NCI-H1105 treated with DMSO at 0.1 percent for 48 hours (cell line): ENCODE data around the gene SEC24C.
"Not testable (repeated sequence)": the region's sequence is repeated elsewhere in the genome, so short reads cannot be mapped to it uniquely, and the experiment has no call there.

ENCODE experiments used
- DNase-seq: peaks from one replicate; lab custom pipeline; 2025; lab: John Stamatoyannopoulos, UW

The SEC24C gene

DNA sequence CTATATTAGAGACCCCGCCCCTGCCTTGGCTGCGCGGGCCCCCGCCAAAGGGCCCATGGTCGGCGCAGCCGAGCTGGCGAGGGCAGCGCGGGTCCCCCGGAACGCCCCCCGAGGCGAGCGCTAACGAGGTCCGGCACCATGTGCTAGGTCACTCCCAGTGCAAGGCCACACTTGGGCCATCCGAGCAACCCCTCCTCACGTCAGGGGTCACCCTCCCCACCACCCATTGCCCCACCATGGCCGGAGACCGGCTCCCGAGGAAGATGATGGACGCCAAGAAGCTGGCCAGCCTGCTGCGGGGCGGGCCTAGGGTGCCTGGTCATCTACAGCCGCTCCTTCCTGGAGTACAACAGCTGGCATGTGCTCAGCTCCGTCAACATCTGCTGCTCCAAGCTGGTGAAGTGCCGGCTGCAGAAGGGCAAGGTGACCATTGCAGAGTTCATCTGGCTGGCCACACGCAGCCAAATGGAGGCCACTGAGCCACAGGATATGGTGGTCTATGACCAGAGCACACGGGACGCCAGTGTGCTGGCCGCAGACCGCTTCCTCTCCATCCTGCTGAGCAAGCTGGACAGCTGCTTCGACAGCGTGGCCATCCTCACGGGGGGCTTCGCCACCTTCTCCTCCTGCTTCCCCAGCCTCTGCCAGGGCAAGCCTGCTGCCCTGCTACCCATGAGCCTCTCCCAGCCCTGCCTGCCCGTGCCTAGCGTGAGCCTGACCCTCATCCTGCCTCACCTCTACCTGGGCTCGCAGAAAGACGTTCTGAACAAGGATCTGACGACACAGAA, 12.4 kb upstream of the SEC24C start:
- no peak for DNase-seq

DNA sequence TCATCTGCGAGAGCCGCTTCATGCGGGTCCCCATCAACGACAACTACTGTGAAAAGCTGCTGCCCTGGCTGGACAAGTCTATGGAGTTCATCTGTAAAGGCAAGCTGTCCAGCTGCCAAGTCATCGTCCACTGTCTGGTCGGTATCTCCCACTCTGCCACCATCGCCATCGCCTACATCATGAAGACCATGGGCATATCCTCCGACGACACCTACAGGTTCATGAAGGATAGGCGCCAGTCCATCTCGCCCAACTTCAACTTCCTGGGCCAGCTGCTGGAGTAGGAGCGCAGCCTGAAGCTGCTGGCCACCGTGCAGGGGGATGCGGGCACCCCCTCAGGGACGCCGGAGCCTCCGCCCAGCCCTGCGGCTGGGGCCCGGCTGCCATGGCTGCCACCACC, 11.7 kb upstream of the SEC24C start:
- DNase-seq, result no peak

DNA sequence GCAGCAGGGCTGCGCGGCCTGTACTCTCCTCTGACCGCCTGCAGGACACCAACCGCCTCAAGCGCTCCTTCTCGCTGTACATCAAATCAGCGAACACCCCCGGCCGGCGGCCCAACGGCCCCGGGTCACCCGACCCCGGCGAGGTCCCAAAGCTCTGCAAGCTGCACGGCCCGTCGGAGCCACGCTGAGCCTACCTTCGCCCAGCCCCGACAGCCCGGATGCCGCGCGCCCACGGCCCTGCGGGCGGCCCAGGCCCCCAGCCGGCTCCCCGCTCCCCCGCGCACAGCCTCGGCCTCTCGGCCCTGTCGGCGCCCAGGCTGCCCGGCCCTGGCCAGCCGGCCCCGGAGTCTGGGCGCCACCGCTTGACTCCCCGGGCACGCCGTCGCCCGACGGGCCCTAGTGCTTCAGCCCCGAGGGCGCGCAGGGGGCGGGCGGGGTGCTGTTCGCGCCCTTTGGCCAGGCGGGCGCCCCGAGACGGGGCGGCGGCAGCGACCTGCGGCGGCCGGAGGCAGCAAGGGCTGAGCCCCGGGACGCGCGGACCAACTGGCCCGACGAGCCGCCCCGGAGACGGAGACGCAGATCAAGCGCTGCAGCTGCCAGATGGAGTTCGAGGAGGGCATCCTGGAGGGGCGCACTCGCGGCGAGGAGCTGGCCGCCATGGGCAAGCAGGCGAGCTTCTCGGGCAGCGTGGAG, 11.1 kb upstream of the SEC24C start:
- DNase-seq, result no peak

DNA sequence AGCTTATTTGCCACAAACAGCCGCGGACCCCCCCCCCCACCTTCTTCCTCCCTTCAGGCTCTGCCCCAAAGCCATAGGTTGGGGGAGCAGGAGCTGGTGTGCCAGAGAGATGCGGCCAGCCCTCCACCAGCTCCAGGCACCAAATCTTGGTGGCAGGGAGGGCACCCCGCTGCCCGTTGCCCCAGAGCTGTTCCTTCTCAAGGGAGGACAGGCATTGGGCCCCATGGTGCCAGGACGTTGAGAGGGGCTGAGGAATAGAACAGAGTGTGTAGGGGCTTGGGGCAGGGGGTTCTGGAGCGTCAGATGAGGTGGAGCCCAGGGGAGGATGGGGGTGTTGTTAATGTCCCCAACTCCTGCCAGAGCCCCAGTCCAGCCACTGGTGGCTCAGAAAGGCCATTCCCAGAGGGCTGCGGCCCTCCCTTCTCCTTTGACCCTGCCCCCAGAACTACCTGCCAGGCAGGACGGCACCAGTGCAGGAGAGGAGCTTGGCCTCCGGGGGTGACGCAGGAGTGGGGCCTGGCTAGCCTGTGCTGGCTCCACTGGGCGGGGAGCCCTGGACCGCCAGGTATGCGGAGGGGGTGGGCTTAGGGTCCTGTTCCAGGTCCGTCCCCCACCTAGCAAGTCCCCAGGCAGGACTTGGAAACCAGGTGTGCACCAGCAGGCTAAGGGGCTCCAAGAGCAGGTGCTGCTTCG, 10.0 kb upstream of the SEC24C start:
- no peak for DNase-seq

DNA sequence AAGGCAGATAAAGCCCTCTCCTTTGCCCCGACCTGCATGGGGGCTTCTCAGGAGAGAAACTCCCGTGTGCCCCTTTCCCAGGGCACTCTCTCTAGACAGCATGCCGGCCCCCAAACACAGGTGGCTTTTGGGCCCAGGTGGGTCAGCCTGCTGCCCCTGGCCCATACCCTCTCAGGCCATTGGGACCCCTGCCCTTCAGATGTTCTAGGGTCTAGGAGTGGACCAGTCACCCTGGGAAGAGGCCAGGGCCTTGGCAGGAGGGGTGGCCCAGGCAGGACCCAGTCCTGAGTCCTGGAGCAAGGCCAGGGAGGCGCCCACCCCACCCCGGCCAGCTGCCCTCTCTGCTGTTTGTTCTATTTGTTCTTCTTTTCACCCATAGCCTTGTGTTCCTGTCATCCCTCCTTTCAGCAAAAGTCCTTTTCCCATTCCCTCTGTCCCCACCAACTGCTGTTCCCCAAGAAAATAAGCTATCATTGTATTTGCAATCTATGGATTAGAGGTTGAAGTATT, 9.3 kb upstream of the SEC24C start:
- no peak for DNase-seq

DNA sequence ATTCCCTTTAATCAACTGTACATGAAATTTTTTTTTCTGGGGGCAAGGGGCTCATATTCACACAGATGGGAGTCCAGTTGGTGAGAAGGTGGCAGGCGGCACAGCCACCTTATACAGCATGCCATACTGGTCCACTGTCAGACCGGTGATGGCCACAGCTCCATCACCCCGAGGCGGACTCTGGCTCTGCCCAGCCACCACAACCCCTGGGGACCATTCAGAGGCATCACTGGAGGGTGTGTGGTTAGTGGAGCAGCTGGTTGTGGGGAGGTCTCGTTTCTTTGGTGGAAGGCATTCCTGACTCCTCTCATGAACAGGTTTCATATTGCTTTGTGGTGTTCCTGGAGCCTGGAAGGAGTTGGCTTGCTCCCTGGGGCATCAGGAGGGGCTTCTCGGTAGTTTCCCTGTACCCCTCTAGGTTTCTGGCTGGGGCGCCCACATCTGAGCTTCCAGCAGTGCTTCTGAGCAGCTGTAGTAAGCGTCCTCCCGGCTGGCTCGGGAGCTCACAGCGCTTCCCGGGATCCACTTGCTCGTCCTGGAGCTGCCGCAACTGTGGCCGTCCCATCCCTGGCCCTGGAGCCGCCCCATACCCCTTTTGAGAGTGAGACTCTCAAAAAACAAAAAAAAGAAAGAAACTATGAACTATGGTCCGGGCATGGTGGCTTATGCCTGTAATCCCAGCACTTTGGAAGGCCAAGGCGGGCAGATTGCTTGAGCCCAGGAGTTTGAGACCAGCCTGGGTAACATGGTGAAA, 3.5 kb upstream of the SEC24C start:
- DNase-seq, result not testable (repeated sequence)

DNA sequence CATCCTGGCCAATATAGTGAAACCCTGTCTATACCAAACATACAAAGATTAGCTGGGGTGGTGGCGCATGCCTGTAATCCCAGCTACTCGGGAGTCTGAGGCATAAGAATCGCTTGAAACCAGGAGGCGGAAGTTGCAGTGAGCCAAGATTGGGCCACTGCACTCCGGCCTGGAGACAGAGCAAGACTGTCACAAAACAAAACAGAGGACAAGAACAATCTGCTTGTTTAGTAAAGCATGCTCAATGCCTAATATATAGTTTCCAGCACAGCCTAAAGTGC, 1.8 kb upstream of the SEC24C start:
- DNase-seq, result no peak

DNA sequence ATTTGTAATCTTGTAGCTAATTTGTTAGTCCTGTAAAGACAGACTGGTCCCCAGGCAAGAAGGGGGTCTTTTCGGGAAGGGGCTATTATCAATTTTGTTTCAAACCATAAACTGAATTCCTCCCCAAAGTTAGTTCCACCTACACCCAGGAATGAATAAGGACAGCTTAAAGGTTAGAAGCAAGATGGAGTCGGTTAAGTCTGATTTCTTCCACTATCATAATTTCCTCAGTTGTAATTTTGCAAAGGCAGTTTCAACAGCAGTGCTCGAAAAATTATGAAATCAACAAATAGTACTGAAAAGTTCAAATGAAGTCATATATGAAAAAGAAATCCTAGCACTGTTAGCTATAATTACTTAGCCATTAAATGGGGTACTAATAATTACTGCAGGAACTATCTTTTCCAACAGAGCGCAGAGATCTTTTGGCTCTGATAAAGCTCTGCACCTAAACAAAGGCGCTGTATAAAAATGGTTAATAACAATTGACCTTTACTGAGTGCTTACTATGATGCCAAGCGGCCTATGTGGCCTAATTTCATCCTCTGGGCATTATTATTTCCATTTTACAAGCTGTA, 756 bp upstream of the SEC24C start:
- no peak for DNase-seq

DNA sequence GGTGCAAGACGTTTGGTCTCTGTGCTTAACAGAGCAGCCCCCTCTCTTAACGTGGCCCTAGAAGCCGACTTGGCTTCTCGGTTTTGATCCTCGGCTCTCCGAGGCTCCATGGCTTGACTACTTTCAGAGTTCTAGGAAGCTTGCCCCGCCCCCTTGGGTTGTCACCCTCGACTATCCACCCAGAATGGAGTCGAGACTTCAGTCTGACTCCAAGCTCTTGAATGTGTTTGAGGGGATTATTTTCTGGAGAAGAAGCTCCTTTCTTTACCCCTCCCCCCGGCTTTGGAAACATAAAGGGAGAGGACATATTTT, 448 bp downstream of the SEC24C start:
- no peak for DNase-seq

DNA sequence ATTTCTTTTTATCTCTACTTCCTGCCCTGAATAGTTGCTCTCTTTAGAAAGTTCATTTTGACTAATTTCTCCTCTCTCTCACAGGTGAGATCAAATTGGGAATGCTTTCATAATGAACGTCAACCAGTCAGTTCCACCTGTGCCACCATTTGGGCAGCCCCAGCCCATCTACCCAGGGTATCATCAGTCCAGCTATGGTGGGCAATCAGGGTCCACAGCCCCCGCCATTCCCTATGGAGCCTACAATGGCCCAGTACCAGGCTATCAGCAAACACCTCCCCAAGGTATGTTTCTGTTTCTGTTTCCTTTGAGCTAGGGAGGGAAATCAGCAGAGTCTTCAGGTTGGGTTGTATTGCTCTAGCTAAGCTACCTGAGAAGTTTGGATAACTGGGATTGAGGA, 2.5 kb downstream of the SEC24C start:
- DNase-seq, result no peak

DNA sequence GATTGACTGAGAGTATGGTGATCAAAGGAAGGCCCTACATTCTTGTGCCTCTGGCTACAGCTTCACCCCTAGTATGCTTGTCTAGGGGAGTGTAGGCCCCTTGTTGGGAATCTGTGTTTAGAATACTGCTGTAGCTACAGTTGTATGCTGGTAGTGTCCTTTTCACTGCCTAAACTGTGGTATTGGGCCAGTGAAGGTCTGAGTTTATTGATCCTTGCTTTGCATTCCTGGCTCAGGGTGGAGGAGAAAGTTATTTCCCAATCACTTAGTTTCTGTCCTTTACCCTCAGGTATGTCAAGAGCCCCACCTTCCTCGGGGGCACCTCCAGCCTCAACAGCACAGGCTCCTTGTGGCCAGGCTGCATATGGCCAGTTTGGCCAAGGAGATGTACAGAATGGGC, 6.6 kb downstream of the SEC24C start:
- DNase-seq, result no peak

DNA sequence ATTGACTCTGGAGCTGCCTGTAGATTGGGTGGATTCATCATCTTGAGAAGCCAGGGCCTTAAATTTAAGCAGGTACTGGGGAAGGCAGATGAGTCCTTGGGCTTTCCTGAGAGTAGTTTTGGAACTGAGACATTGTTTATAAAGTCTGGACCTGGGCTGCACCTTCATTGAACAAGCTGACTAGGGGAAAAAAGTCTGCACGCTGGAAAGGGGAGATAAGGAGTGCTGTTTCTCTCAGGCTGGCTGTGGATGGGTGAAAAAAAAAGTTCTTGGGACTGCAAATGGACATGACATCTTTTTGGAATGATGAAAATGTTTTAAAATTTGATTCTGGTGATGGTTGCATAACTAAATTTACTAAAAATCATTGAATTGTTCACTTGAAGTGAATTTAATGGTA, 12.0 kb downstream of the SEC24C start:
- no peak for DNase-seq

DNA sequence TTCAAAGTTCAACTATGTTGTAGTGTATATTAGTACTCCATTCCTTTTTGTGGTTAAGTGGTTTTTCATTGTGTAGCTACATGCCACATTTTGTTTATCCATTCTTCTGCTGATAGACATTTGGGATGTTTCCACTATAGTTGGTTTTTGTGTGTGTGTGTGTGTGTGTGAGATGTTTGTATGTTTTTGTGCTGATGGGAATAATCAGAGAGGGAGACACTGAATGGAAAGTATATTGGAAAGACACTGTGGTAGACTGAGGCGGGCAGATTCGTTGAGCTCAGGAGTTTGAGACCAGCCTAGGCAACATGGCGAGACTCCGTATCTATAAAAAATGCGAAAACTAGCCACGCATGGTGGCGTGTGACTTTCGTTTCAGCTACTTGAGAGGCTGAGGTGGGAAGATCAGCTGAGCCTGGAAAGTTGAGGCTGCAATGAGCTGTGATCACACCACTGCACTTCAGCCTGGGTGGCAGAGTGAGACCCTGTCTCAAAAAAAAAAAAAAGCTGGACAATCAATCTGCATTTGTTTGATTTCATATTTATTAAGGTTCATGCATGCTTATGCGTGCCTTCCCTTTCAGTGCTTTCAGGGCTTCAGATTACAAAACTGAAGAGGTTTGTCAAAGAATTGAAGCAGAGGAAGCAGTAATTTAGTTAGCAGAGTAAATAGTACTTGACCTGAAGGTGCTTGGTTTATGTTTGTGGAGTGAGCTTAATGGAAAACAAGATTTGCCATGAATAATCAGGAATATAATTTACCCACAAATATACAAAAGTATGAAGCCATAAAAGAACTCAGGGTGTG, 14.7 kb downstream of the SEC24C start:
- DNase-seq, result peak; percentile 78

DNA sequence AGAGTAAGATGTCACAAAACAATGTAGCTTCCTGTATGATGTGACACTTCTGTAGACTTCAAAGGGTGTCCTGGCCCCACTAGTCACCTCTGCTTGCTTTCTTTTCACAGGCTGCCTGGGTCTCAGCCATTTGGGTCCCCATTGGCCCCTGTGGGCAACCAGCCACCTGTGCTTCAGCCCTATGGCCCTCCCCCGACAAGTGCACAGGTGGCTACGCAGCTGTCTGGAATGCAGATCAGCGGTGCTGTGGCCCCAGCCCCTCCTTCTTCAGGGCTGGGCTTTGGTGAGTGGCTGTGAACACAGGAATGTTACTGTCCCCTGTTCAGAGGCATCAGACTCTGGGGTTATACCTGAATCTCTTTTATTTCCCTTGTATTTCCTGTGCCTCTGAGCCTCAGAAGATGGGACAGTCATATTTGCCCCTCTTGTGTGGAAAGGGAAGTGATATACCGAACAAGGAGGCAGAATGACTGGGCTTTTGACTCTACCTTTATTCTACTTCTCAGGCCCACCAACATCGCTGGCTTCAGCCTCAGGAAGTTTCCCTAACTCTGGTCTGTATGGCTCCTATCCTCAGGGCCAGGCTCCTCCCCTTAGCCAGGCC, 15.4 kb downstream of the SEC24C start:
- peak; percentile 78 for DNase-seq

DNA sequence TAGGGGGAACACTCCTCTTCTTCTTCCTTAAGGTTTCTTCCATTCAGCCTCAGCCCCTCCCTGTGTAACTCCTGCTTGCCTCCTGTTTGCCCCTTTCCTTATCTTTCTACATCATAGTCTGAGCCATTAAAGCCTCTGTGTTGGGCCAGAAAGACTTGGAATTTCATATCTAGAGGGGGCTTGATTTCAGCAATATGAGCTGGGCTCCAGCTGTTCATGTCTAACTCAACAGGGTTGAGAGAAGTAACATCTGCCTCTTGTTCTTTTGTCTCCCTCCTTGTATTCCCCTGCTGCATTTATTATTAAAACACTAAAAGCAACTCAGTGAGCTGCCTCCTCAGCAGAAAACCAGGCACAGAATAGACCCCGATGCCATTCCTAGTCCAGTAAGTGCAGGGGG, 17.6 kb downstream of the SEC24C start:
- no peak for DNase-seq

DNA sequence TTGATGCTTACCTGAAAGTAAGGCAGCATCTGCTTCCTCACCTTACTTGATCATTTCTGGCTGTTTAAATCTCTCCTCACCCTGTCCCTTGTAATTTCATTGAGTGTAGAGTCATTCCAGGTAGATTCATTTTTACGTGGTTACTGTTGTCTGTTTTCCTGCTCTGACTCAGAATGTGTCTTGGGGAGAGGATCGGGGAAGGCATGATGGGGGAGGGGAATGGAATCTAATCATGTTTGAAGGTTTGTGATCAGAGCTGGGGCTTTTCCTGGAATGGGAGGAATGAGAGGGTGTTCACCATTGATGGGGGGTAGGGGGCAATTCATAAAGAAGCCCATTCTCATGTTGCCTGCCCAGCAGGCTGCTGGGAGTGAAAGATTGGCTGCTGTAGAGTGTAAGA, 18.7 kb downstream of the SEC24C start:
- no peak for DNase-seq

DNA sequence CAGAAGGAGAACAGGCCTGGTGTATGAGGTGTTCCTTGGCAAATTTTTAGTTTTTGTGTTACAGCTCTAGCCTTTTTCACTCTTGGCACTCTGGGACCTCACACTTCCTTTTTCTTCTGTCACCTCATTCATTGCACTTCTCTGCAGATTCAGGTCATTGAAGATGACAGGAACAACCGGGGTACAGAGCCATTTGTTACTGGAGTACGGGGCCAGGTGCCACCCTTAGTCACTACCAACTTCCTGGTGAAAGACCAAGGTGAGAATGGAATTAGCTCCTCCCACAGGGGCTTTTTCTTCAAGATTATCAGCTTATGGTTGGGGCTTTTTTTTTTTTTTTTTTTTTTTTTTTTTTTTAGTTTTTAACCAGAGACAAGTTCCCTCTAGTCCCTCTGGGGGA, 19.2 kb downstream of the SEC24C start:
- DNase-seq, result no peak

DNA sequence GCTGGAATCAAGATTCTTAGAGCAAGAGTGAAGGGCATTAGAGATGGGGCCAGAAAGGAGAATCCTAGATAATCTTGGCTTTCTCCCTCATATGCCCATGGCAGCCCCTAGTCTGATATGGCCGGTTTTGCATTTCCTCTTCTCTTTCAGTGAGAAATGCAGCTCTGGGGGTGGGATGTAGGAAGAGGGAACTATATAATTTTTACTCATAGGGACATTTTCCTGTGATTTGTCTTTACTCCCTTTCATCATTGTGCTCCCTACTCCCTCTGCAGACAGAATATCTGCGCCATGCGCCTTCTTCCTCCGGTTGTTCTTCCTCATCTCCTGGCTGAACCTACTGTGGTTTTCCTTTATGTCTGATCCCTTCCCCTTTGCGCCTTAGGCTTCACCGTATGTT, 20.9 kb downstream of the SEC24C start:
- DNase-seq, result no peak

DNA sequence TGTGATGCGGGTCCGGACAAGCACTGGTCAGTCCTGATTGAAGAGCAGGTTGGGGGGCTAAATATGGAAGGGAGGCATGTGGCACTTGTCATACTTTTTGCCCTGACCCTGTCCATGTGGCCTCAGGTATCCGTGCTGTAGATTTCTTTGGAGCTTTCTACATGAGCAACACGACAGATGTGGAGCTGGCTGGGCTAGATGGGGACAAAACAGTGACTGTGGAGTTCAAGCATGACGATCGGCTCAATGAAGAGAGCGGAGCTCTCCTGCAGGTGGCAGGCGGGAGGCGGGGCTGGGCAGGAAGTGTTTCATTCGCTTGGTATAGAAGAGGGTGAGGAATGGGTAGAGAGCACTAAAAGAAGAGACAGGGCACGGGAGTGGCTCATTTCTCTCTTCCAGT, 24.7 kb downstream of the SEC24C start:
- no peak for DNase-seq

DNA sequence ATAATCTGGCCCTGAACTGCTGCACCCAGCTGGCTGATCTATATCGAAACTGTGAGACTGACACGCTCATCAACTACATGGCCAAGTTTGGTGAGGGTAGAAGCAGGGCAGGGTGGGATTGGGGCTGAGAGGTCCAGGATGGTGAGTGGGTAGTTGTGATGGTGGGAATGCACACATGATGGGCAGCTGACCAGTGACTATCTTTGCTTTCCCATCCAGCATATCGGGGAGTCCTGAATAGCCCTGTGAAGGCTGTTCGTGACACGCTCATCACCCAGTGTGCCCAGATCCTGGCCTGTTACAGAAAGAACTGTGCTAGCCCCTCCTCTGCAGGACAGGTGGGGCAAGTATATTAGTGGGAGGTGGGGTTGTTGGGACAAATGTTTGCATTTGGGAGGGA, 25.2 kb downstream of the SEC24C start:
- DNase-seq, result no peak

DNA sequence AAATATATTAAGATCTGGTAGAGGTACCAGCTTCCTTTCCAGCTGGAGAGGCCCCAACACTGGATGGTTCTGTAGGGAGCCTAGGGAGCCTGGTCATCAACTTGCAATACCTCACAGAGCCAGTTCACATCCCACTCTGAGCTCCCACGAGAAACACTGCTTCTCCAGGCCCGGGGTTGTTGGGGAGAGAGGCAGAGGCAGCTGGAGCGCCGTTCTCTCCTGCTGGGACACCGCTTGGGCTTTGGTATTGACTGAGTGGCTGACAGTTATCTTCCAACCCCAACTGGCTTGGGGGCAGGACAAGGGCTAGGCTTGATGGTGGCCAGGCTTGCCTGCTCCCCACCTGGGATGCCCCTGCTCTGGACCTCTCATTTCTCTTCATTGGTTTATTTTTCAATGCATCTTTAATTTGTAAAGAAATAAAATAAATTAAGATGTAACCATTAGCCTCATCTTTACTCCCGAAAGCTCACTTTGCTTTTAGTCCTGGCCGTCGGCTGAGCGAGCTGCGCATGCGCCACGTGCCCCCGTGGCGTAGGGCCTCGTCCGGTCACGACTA, 27.6 kb downstream of the SEC24C start:
- DNase-seq, result peak; percentile 31
